ENCODE measurements around the gene PADI2. TPM values are rescaled to one million over a fixed set of nuclear protein-coding genes. Genes with fewer than 3 reads are reported as not detected.
A peak's percentile ranks its signal among the peaks of the same experiment; 100 is the strongest.

The PADI2 gene
- total and polyA plus RNA-seq, 2 donors (not counting 3 experiments of a cell fraction or from before 2014, with no cell fraction given) = not detected

DNA sequence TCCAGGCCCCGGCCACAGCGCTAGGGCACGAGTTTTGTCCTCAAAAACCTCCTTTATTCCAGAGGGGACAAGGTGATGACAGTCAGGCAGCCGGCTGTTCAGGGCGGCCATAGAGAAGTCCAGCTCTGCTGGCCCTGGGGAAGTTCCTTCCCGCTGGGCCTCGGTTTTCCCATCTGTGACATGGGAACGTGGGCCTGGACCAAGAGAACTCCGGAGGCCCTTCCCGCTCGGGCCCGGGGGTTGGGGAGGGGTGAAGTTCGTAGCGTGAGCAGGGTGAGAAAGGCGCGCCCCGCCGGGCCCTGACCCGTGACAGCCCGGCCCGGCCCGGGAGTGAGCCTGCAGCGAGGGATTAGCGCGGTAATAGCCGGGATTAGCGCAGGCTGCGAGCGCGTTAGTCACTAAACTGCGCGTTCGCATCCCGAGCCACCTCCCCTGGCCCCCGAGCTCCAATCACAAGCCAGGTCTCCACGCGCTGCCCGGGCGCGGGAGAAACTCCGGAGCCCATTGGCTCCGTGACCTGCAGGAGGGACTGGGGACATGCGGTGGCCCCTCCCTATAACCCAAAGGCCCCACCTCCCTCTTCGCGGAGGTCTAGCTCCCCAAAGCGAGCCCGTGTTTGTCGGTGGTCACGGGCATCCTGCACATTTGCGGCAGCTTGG is 29.8 kb upstream of the PADI2 start:
- no peak for FAIRE-seq
- Histone ChIP-seq H3K4me2 (ENCODE audit: insufficient read depth, low read length) (no peak overlapping the region), H3K9ac (replicated peaks; ENCODE audit: extremely low read depth, insufficient read depth, low read length) (no peak overlapping the region), H3K36me3 (ENCODE audit: control insufficient read depth in 2 of 2, extremely low read depth in 1 of 2, insufficient read depth in 2 of 2, low read length in 2 of 2) (no peaks in the 10 kb centered on the region), H3K9me1 (replicated peaks; ENCODE audit: control insufficient read depth, extremely low read depth, insufficient read depth, low read length) (no peaks in the 10 kb centered on the region), H4K20me1 (replicated peaks; ENCODE audit: control insufficient read depth, extremely low read depth, insufficient read depth, low read length) (no peaks in the 10 kb centered on the region), H3K27ac (ENCODE audit: insufficient read depth, low read depth, low read length) (no peak overlapping the region), H3K27me3 (ENCODE audit: control insufficient read depth in 2 of 2, insufficient read depth in 2 of 2, low read length in 2 of 2) (peaks cover 18 to 21% of the 10 kb centered on the region in 2 experiments), H3K9me3 (replicated peaks; ENCODE audit: control insufficient read depth, insufficient read depth, low read length) (no peaks in the 10 kb centered on the region), H3K4me1 (ENCODE audit: control insufficient read depth, extremely low read depth, insufficient read depth, low read length) (no peaks in the 10 kb centered on the region), H3K79me2 (ENCODE audit: control insufficient read depth, insufficient read depth, low read length) (no peaks in the 10 kb centered on the region), H2AFZ (ENCODE audit: low read depth, low read length) (no peak overlapping the region), H3K4me3 (replicated peaks in 1 of 3; ENCODE audit: insufficient read depth in 1 of 3, low read depth in 1 of 3, low read length in 3 of 3) (no peak overlapping the region)
- intact Hi-C loops (cut with micrococcal nuclease) = no loop called here
- CTCF ChIA-PET = interaction anchor here (1.2 kb wide), 1 partner anchor 8 kb away, joined by 4 read pairs; no protein-coding TSS in a partner anchor
- DNase-seq (ENCODE audit: low read depth, low spot score) = no peak
- POLR2A ChIA-PET = no interaction called here
- dilution Hi-C loops (cut with MboI; ENCODE audit: extremely low pct_ligation_motif_present, low sequenced_read_pairs) = no loop called here
- no TSS peak for BruUV-seq (replicated peaks)
- TF ChIP-seq FOS (IDR thresholded peaks at IDR 0.05; ENCODE audit: borderline replicate concordance, insufficient read depth, low read length) = no peak
- TF ChIP-seq GATA2 (IDR thresholded peaks at IDR 0.05; ENCODE audit: insufficient read depth, insufficient read length, low read depth, low read length) = no peak
- peak; percentile 55 for TF ChIP-seq EZH2 (IDR thresholded peaks at IDR 0.05; ENCODE audit: borderline replicate concordance, low read depth, low read length, severe bottlenecking)
- no peak for TF ChIP-seq POLR2A (IDR thresholded peaks at IDR 0.05; ENCODE audit: low read depth, low read length)
- no peak for TF ChIP-seq POLR2AphosphoS5 (IDR thresholded peaks at IDR 0.05; ENCODE audit: insufficient read depth, low read depth, low read length)

DNA sequence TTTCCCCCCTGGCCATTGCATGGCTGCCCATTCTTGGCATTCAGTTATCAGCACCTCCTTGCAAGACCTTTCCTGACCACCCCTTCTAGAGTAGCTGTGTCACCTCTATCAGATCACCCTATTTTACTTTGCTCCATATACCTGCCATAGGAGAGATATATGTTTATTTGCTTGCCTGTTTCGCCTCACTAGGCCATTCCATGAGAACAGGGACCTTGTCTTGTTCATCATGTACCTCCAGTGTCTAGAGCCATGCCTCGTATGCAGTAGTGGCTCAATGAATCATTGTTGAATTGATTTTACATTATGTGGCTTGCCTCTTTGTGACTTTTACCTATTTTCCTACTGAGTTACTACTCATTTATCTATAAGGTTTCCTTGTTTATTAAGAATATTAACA is 26.4 kb upstream of the PADI2 start:
- H3K79me2 ChIP-seq (ENCODE audit: control insufficient read depth, insufficient read depth, low read length) = no peaks in the 10 kb centered on the region
- no peaks in the 10 kb centered on the region for H3K36me3 ChIP-seq (ENCODE audit: control insufficient read depth in 2 of 2, extremely low read depth in 1 of 2, insufficient read depth in 2 of 2, low read length in 2 of 2)
- CTCF ChIA-PET = no interaction called here
- H3K9me3 ChIP-seq (replicated peaks; ENCODE audit: control insufficient read depth, insufficient read depth, low read length) = no peaks in the 10 kb centered on the region
- H3K27me3 ChIP-seq (ENCODE audit: control insufficient read depth in 2 of 2, insufficient read depth in 2 of 2, low read length in 2 of 2) = peaks cover 20 to 21% of the 10 kb centered on the region in 2 experiments
- H3K27ac ChIP-seq (ENCODE audit: insufficient read depth, low read depth, low read length) = no peak overlapping the region
- no TSS peak for BruUV-seq (replicated peaks)
- intact Hi-C loops (cut with micrococcal nuclease) = no loop called here
- POLR2A ChIA-PET = no interaction called here
- no peaks in the 10 kb centered on the region for H3K4me1 ChIP-seq (ENCODE audit: control insufficient read depth, extremely low read depth, insufficient read depth, low read length)
- H3K4me2 ChIP-seq (ENCODE audit: insufficient read depth, low read length) = no peak overlapping the region
- H3K9me1 ChIP-seq (replicated peaks; ENCODE audit: control insufficient read depth, extremely low read depth, insufficient read depth, low read length) = no peaks in the 10 kb centered on the region
- dilution Hi-C loops (cut with MboI; ENCODE audit: extremely low pct_ligation_motif_present, low sequenced_read_pairs) = no loop called here
- no peak overlapping the region for H2AFZ ChIP-seq (ENCODE audit: low read depth, low read length)
- no peak overlapping the region for H3K9ac ChIP-seq (replicated peaks; ENCODE audit: extremely low read depth, insufficient read depth, low read length)
- DNase-seq (ENCODE audit: low read depth, low spot score) (no peak), FAIRE-seq (no peak)
- H3K4me3 ChIP-seq (replicated peaks in 1 of 3; ENCODE audit: insufficient read depth in 1 of 3, low read depth in 1 of 3, low read length in 3 of 3) = no peak overlapping the region
- TF ChIP-seq, protein P1, sequence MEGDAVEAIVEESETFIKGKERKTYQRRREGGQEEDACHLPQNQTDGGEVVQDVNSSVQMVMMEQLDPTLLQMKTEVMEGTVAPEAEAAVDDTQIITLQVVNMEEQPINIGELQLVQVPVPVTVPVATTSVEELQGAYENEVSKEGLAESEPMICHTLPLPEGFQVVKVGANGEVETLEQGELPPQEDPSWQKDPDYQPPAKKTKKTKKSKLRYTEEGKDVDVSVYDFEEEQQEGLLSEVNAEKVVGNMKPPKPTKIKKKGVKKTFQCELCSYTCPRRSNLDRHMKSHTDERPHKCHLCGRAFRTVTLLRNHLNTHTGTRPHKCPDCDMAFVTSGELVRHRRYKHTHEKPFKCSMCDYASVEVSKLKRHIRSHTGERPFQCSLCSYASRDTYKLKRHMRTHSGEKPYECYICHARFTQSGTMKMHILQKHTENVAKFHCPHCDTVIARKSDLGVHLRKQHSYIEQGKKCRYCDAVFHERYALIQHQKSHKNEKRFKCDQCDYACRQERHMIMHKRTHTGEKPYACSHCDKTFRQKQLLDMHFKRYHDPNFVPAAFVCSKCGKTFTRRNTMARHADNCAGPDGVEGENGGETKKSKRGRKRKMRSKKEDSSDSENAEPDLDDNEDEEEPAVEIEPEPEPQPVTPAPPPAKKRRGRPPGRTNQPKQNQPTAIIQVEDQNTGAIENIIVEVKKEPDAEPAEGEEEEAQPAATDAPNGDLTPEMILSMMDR (IDR thresholded peaks at IDR 0.05; ENCODE audit: extremely low read depth in 1 of 2, insufficient read depth in 1 of 2, low read depth in 1 of 2, low read length in 2 of 2) = no peak
- no peak for TF ChIP-seq GATA2 (IDR thresholded peaks at IDR 0.05; ENCODE audit: insufficient read depth, insufficient read length, low read depth, low read length)
- no peak for TF ChIP-seq EZH2 (IDR thresholded peaks at IDR 0.05; ENCODE audit: borderline replicate concordance, low read depth, low read length, severe bottlenecking)
- no peak for TF ChIP-seq MYC (IDR thresholded peaks at IDR 0.05; ENCODE audit: low read depth, low read length)
- no peak for TF ChIP-seq FOS (IDR thresholded peaks at IDR 0.05; ENCODE audit: borderline replicate concordance, insufficient read depth, low read length)
- TF ChIP-seq POLR2AphosphoS5 (IDR thresholded peaks at IDR 0.05; ENCODE audit: insufficient read depth, low read depth, low read length) = no peak
- TF ChIP-seq, protein P2, sequence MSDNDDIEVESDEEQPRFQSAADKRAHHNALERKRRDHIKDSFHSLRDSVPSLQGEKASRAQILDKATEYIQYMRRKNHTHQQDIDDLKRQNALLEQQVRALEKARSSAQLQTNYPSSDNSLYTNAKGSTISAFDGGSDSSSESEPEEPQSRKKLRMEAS (IDR thresholded peaks at IDR 0.05; ENCODE audit: insufficient read depth, insufficient read length) = no peak
- TF ChIP-seq JUN (IDR thresholded peaks at IDR 0.05; ENCODE audit: borderline replicate concordance, insufficient read depth, insufficient read length, low read depth) = no peak
- no peak for TF ChIP-seq POLR2A (IDR thresholded peaks at IDR 0.05; ENCODE audit: low read depth, low read length)
- no peaks in the 10 kb centered on the region for H4K20me1 ChIP-seq (replicated peaks; ENCODE audit: control insufficient read depth, extremely low read depth, insufficient read depth, low read length)
